GM23338 (cell line): ENCODE measurements around the gene CDKL1. TPM values are rescaled to one million over a fixed set of nuclear protein-coding genes. Genes with fewer than 3 reads are reported as not detected.

Source experiments
- ATAC-seq: fragments of 200-7000 bp; cut with Tn5 transposase; 3 replicates; pipeline ENCODE4 v1.9.1; 2020
- DNase-seq: peaks from one replicate; pipeline ENCODE4 v3.0.0-alpha.2; 2015; ENCODE audit warnings: low spot score
- H2AFZ ChIP-seq: fragments of 200-600 bp; sonication (generic); 2 replicates; pipeline ENCODE4 v1.8.0; 2016; ENCODE audit warnings: antibody characterized with exemption, mild to moderate bottlenecking, moderate library complexity
- H3F3A ChIP-seq: fragments of 200-600 bp; sonication (generic); replicated peaks from 2 replicates; pipeline ENCODE4 v1.8.0; 2017; ENCODE audit warnings: antibody characterized with exemption, mixed run types, low read depth
- H3K27ac ChIP-seq: fragments of 200-600 bp; sonication (generic); 2 replicates; pipeline ENCODE4 v1.6.1; 2016; ENCODE audit warnings: low read depth
- H3K27me3 ChIP-seq: fragments of 200-600 bp; sonication (generic); 2 replicates; pipeline ENCODE4 v1.8.0; 2016; ENCODE audit warnings: mild to moderate bottlenecking, mixed run types, moderate library complexity; ENCODE audit not compliant: insufficient read depth
- H3K36me3 ChIP-seq: fragments of 200-600 bp; sonication (generic); 2 replicates; pipeline ENCODE4 v1.8.0; 2016; ENCODE audit warnings: mild to moderate bottlenecking; ENCODE audit not compliant: insufficient read depth
- H3K4me1 ChIP-seq: fragments of 200-600 bp; sonication (generic); 2 replicates; pipeline ENCODE4 v1.8.0; 2016; ENCODE audit warnings: mild to moderate bottlenecking, moderate library complexity; ENCODE audit not compliant: insufficient read depth
- H3K4me2 ChIP-seq: fragments of 200-600 bp; sonication (generic); 2 replicates; pipeline ENCODE4 v1.7.1; 2017; ENCODE audit warnings: mixed run types
- H3K4me3 ChIP-seq: fragments of 200-600 bp; sonication (generic); 2 replicates; pipeline ENCODE4 v1.6.1; 2016; ENCODE audit warnings: mixed run types
- H3K79me2 ChIP-seq: fragments of 200-600 bp; sonication (generic); replicated peaks from 2 replicates; pipeline ENCODE4 v1.8.0; 2017; ENCODE audit warnings: mild to moderate bottlenecking; ENCODE audit not compliant: insufficient read depth
- H3K9me2 ChIP-seq: fragments of 200-600 bp; sonication (generic); 2 replicates; pipeline ENCODE4 v1.8.0; 2017; ENCODE audit not compliant: insufficient read depth
- H4K20me1 ChIP-seq: fragments of 200-600 bp; sonication (generic); replicated peaks from 2 replicates; pipeline ENCODE4 v1.8.0; 2017; ENCODE audit warnings: mild to moderate bottlenecking; ENCODE audit not compliant: insufficient read depth
- H3K27ac Mint-ChIP-seq: 2 replicates; pipeline ENCODE4 v1.8.0; 2020; ENCODE audit warnings: inconsistent platforms, mild to moderate bottlenecking, moderate library complexity, mixed read lengths
- H3K27me3 Mint-ChIP-seq: 3 replicates; pipeline ENCODE4 v1.8.0; 2022; ENCODE audit warnings: low read depth, mild to moderate bottlenecking, moderate library complexity, mixed read lengths, inconsistent platforms; ENCODE audit not compliant: insufficient read depth, poor library complexity
- H3K36me3 Mint-ChIP-seq: 3 replicates; pipeline ENCODE4 v1.8.0; 2021; ENCODE audit warnings: low read depth, mild to moderate bottlenecking, inconsistent platforms, moderate library complexity, mixed read lengths
- H3K4me1 Mint-ChIP-seq: 3 replicates; pipeline ENCODE4 v1.8.0; 2020; ENCODE audit warnings: mild to moderate bottlenecking, inconsistent platforms, mixed read lengths
- H3K4me3 Mint-ChIP-seq: 3 replicates; pipeline ENCODE4 v1.8.0; 2021; ENCODE audit warnings: moderate library complexity, mild to moderate bottlenecking, inconsistent platforms, mixed read lengths
- H3K9me3 Mint-ChIP-seq: 3 replicates; pipeline ENCODE4 v1.8.0; 2020; ENCODE audit warnings: moderate library complexity, mild to moderate bottlenecking, inconsistent platforms, mixed read lengths
- CREB1 ChIP-seq: fragments of 250-450 bp; sonication (Bioruptor Pico); IDR thresholded peaks from 2 replicates; pipeline ENCODE4 v1.5.0; 2020; ENCODE audit warnings: low read depth, mild to moderate bottlenecking, moderate library complexity
- EZH2 ChIP-seq: fragments of 200-600 bp; sonication (generic); IDR thresholded peaks from one replicate; pipeline ENCODE4 v1.8.0; 2017; ENCODE audit warnings: antibody characterized with exemption, mild to moderate bottlenecking, low read depth; ENCODE audit not compliant: unreplicated experiment
- EZH2phosphoT487 ChIP-seq: fragments of 200-600 bp; sonication (generic); IDR thresholded peaks from one replicate; pipeline ENCODE4 v1.8.1; 2018; ENCODE audit warnings: antibody characterized with exemption; ENCODE audit not compliant: unreplicated experiment
- JUNB ChIP-seq: IDR thresholded peaks from one replicate; pipeline ENCODE4 v1.6.1; 2016; ENCODE audit warnings: antibody characterized with exemption; ENCODE audit not compliant: unreplicated experiment
- ZNF114 ChIP-seq: fragments of 250-450 bp; sonication (Bioruptor Pico); IDR thresholded peaks from 2 replicates; pipeline ENCODE4 v1.5.0; 2020; ENCODE audit warnings: mild to moderate bottlenecking, moderate library complexity
- polyA plus RNA-seq: library from polyadenylated mRNA; unstranded; fragments of >200 nt; fragmentation: Nextera tagmentation; extraction: Ambion mirVana; gene quantifications from 2 replicates; pipeline ENCODE4 v1.2.1, GENCODE V29; 2016
- total RNA-seq: library from RNA; depleted of rRNA; stranded (reverse); fragments of >200 nt; shearing (Covaris generic); gene quantifications from 2 replicates; pipeline ENCODE4 v1.2.3, GENCODE V29; 2014
- TF ChIP-seq, protein P1 (sequence below): fragments of 250-450 bp; sonication (Bioruptor Pico); IDR thresholded peaks from 2 replicates; pipeline ENCODE4 v1.5.0; 2020; ENCODE audit warnings: mild to moderate bottlenecking, moderate library complexity
- TF ChIP-seq, protein P2 (sequence below), 2 experiments: fragments of 200-600 bp in 1 of 2; sonication (generic) in 1 of 2; conservative IDR thresholded peaks; 2 replicates each; pipeline versions ENCODE4 v1.5.1 to v1.6.1; 2016 to 2017; ENCODE audit warnings: antibody characterized with exemption in 2 of 2, low read depth in 2 of 2, mild to moderate bottlenecking in 2 of 2, moderate library complexity in 1 of 2

Gene CDKL1
- total and polyA plus RNA-seq, 2 experiments from 2014 or later = 0.52 TPM

DNA sequence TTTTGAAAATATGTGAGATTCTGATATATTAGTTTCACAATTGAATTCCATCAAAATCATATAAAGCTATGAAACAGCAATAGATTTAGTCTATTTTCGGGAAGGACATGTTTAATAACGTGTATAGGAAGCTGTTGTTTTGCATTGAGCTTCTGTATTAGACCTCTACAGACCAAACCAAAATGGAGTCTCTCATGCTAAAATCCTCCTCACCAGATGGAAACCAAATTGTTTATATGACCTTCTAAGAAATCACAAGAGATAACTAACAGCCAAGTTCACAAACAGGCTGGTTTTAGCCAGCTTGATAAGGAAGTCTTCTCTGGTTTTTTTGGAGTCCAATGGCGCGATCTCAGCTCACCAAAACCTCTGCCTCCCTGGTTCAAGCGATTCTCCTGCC lies 108.5 kb downstream of the CDKL1 start (continued):
- TF ChIP-seq, protein P1, sequence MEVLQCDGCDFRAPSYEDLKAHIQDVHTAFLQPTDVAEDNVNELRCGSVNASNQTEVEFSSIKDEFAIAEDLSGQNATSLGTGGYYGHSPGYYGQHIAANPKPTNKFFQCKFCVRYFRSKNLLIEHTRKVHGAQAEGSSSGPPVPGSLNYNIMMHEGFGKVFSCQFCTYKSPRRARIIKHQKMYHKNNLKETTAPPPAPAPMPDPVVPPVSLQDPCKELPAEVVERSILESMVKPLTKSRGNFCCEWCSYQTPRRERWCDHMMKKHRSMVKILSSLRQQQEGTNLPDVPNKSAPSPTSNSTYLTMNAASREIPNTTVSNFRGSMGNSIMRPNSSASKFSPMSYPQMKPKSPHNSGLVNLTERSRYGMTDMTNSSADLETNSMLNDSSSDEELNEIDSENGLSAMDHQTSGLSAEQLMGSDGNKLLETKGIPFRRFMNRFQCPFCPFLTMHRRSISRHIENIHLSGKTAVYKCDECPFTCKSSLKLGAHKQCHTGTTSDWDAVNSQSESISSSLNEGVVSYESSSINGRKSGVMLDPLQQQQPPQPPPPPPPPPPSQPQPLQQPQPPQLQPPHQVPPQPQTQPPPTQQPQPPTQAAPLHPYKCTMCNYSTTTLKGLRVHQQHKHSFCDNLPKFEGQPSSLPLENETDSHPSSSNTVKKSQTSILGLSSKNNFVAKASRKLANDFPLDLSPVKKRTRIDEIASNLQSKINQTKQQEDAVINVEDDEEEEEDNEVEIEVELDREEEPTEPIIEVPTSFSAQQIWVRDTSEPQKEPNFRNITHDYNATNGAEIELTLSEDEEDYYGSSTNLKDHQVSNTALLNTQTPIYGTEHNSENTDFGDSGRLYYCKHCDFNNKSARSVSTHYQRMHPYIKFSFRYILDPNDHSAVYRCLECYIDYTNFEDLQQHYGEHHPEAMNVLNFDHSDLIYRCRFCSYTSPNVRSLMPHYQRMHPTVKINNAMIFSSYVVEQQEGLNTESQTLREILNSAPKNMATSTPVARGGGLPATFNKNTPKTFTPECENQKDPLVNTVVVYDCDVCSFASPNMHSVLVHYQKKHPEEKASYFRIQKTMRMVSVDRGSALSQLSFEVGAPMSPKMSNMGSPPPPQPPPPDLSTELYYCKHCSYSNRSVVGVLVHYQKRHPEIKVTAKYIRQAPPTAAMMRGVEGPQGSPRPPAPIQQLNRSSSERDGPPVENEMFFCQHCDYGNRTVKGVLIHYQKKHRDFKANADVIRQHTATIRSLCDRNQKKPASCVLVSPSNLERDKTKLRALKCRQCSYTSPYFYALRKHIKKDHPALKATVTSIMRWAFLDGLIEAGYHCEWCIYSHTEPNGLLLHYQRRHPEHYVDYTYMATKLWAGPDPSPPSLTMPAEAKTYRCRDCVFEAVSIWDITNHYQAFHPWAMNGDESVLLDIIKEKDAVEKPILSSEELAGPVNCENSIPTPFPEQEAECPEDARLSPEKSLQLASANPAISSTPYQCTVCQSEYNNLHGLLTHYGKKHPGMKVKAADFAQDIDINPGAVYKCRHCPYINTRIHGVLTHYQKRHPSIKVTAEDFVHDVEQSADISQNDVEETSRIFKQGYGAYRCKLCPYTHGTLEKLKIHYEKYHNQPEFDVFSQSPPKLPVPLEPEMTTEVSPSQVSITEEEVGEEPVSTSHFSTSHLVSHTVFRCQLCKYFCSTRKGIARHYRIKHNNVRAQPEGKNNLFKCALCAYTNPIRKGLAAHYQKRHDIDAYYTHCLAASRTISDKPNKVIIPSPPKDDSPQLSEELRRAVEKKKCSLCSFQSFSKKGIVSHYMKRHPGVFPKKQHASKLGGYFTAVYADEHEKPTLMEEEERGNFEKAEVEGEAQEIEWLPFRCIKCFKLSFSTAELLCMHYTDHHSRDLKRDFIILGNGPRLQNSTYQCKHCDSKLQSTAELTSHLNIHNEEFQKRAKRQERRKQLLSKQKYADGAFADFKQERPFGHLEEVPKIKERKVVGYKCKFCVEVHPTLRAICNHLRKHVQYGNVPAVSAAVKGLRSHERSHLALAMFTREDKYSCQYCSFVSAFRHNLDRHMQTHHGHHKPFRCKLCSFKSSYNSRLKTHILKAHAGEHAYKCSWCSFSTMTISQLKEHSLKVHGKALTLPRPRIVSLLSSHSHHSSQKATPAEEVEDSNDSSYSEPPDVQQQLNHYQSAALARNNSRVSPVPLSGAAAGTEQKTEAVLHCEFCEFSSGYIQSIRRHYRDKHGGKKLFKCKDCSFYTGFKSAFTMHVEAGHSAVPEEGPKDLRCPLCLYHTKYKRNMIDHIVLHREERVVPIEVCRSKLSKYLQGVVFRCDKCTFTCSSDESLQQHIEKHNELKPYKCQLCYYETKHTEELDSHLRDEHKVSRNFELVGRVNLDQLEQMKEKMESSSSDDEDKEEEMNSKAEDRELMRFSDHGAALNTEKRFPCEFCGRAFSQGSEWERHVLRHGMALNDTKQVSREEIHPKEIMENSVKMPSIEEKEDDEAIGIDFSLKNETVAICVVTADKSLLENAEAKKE (CRISPR knock-in tag) = no peak

DNA sequence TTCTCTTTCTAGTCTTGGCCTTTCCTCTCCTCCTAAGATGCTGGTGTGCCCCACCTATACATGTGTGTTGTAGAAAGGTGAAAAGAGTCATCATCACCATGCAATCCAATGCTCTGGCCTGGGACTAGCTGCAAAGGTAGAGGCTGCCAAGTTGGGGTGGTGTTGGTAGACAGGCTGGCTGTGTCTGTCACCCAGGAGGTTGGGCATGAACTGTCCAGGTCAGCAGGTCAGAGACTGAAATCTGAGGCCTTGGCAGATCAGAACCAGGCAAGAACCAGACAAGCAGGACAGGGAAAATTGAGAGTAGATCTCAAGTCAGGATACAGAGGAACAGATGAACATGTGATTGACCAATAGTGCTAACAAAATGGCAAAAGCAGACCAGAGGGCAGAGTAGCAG lies 110.8 kb downstream of the CDKL1 start:
- no peaks in the 10 kb centered on the region for H3K4me1 ChIP-seq
- no peaks in the 10 kb centered on the region for H3K27me3 ChIP-seq
- ATAC-seq (no peak), DNase-seq (no peak)
- no peaks in the 10 kb centered on the region for H3K79me2 ChIP-seq
- no peaks in the 10 kb centered on the region for H4K20me1 ChIP-seq
- H3K9me2 ChIP-seq = no peaks in the 10 kb centered on the region
- H3K36me3 ChIP-seq = no peaks in the 10 kb centered on the region
- peaks cover 4% of the 10 kb centered on the region for H3K27me3 Mint-ChIP-seq
- H2AFZ ChIP-seq = no peak overlapping the region
- peaks cover 11% of the 10 kb centered on the region for H3K36me3 Mint-ChIP-seq
- no peak overlapping the region for H3K4me3 ChIP-seq
- no peak overlapping the region for H3K4me2 ChIP-seq
- H3K9me3 Mint-ChIP-seq = no peaks in the 10 kb centered on the region
- H3K27ac ChIP-seq = no peak overlapping the region
- no peaks in the 10 kb centered on the region for H3F3A ChIP-seq
- H3K4me3 Mint-ChIP-seq = no peak overlapping the region
- H3K4me1 Mint-ChIP-seq = no peaks in the 10 kb centered on the region
- H3K27ac Mint-ChIP-seq = no peak overlapping the region
- TF ChIP-seq, protein P1 (CRISPR knock-in tag) = no peak
- TF ChIP-seq EZH2 (no peak), CREB1 (CRISPR knock-in tag) (no peak), ZNF114 (no peak), EZH2phosphoT487 (no peak), JUNB (no peak)
- TF ChIP-seq, protein P2, sequence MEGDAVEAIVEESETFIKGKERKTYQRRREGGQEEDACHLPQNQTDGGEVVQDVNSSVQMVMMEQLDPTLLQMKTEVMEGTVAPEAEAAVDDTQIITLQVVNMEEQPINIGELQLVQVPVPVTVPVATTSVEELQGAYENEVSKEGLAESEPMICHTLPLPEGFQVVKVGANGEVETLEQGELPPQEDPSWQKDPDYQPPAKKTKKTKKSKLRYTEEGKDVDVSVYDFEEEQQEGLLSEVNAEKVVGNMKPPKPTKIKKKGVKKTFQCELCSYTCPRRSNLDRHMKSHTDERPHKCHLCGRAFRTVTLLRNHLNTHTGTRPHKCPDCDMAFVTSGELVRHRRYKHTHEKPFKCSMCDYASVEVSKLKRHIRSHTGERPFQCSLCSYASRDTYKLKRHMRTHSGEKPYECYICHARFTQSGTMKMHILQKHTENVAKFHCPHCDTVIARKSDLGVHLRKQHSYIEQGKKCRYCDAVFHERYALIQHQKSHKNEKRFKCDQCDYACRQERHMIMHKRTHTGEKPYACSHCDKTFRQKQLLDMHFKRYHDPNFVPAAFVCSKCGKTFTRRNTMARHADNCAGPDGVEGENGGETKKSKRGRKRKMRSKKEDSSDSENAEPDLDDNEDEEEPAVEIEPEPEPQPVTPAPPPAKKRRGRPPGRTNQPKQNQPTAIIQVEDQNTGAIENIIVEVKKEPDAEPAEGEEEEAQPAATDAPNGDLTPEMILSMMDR (conservative IDR thresholded peaks at IDR 0.05; ENCODE audit: low read depth in 2 of 2) = no peak
